Mesangial cell (primary cell): ENCODE data around the gene GABRA6. TPM values are rescaled to one million over a fixed set of nuclear protein-coding genes. Genes with fewer than 3 reads are reported as not detected.

ENCODE experiments used
- total RNA-seq: library from RNA; depleted of rRNA; stranded (reverse); fragments of >200 nt; gene quantifications from 2 replicates; pipeline ENCODE4 v1.2.3, GENCODE V29; 2015

The GABRA6 gene
- total RNA-seq = not detected in 2 replicates

GRCh38 chr5:161685461-161685860 is at the start of gene GABRA6:
TSS of gene GABRA6 (plus strand) at chr5:161685721. CDS start at chr5:161685990, 269 bp downstream.

Other genes starting within 250 kb of the GABRA6 start
- 0.13 TPM in 1 of 2 replicates, not detected in the other for gene GABRB2, start 139.0 kb upstream of the GABRA6 start, total RNA-seq
- not detected in 2 replicates for gene GABRA1, start 162.4 kb downstream of the GABRA6 start, total RNA-seq